Measurements from ENCODE around the gene KRTAP4-3. TPM values are rescaled to one million over a fixed set of nuclear protein-coding genes. Genes with fewer than 3 reads are reported as not detected.
A peak's percentile ranks its signal among the peaks of the same experiment; 100 is the strongest.

Gene KRTAP4-3
- total and polyA plus RNA-seq, 2 of the 8 experiments (the other 6 are each of a cell fraction or from before 2014, with no cell fraction given): not detected

DNA sequence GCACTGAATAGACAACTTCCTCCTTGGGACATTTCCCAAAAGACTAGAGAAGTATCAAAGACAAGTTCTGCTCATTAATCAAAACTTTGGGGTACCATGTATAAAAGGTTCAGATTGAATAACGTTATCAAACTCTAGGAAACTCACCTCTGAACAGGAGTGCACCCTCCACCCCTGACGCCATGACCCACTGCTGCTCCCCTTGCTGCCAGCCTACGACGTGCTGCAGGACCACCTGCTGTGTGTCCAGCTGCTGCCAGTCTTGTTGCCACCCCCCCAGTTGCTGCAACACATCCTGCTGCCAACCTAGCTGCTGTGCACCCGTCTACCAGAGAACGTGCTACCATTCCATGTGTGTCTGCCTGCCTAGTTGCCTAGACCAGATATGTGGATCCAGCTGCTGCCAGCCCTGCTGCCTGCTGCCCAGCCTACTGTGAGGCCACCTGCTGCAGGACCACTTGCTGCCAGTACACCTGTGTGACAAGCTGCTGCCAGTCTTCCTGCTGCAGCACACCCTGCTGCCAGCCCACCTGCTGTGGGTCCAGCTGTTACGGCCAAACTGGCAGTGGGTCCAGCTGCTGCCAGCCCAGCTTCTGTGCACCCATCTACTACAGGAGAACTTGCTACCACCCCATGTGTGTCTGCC is 44.6 kb upstream of the KRTAP4-3 start:
- Histone ChIP-seq H2BK12ac (ENCODE audit: low read depth, low read length) (peak overlapping the region; percentile 23; the same call in 1 of the 2 replicates), H3K56ac (replicated peaks; ENCODE audit: insufficient read length, low read depth, low read length) (no peak overlapping the region), H3K9me3 (ENCODE audit: insufficient read depth in 2 of 2, low read depth in 1 of 2, low read length in 1 of 2) (0 out of 4 replicates have a peak, but pooled peaks cover 0 to under 1% of the 10 kb centered on the region in 2 experiments), H3K23me2 (ENCODE audit: low read depth, low read length) (no peaks in the 10 kb centered on the region), H3K27ac (ENCODE audit: low read depth, low read length) (no peak overlapping the region), H3K36me3 (ENCODE audit: control insufficient read depth in 2 of 4, insufficient read depth in 4 of 4, low read length in 3 of 4) (no peaks in the 10 kb centered on the region), H4K91ac (replicated peaks; ENCODE audit: insufficient read length, low read length) (no peak overlapping the region), H2BK5ac (ENCODE audit: low read depth, low read length) (peak overlapping the region; percentile 67; the same call in 1 of the 2 replicates), H3K23ac (ENCODE audit: insufficient read length) (no peak overlapping the region), H2BK15ac (ENCODE audit: low read length) (no peak overlapping the region; the same call in 1 of the 2 replicates), H3K4ac (replicated peaks; ENCODE audit: insufficient read length, low read depth, low read length) (no peak overlapping the region), H3K4me1 (replicated peaks in 1 of 4; ENCODE audit: control insufficient read depth in 3 of 4, insufficient read depth in 4 of 4, low read length in 3 of 4) (no peaks in the 10 kb centered on the region), H3K4me3 (ENCODE audit: extremely low read depth in 1 of 4, insufficient read depth in 2 of 4, low read depth in 3 of 4, low read length in 4 of 4) (no peak overlapping the region), H3K79me1 (ENCODE audit: low read depth, low read length) (no peaks in the 10 kb centered on the region), H3K27me3 (replicated peaks in 1 of 4; ENCODE audit: control insufficient read depth in 3 of 4, extremely low read depth in 1 of 4, insufficient read depth in 3 of 4, low read length in 3 of 4) (no peaks in the 10 kb centered on the region), H2AK5ac (ENCODE audit: low read depth, low read length) (no peak overlapping the region), H4K8ac (ENCODE audit: extremely low read depth, insufficient read depth, low read length) (peak overlapping the region; percentile 77; the same call in 1 of the 2 replicates), H3K9ac (replicated peaks in 1 of 4; ENCODE audit: extremely low read depth in 1 of 4, low read depth in 3 of 4, low read length in 3 of 4) (0 out of 7 replicates have a peak overlapping the region, but pooled peaks of 1 of the 4 experiments have one; percentile 13), H3K14ac (ENCODE audit: insufficient read length) (no peak overlapping the region), H3K18ac (ENCODE audit: extremely low read depth, low read length) (no peak overlapping the region), H2BK20ac (ENCODE audit: low read length) (no peak overlapping the region), H2AFZ (ENCODE audit: low read length) (no peak overlapping the region), H4K5ac (ENCODE audit: insufficient read length, low read depth, low read length) (no peak overlapping the region), H3K79me2 (ENCODE audit: control insufficient read depth in 1 of 2, insufficient read depth in 2 of 2, low read length in 2 of 2) (no peaks in the 10 kb centered on the region), H3K4me2 (ENCODE audit: insufficient read depth in 1 of 2, low read depth in 2 of 2, low read length in 2 of 2) (no peak overlapping the region), H2BK120ac (replicated peaks; ENCODE audit: low read depth, low read length) (no peak overlapping the region), H4K20me1 (replicated peaks in 1 of 2; ENCODE audit: control insufficient read depth in 1 of 2, insufficient read depth in 2 of 2, low read length in 2 of 2) (no peaks in the 10 kb centered on the region)
- ChIA-PET CTCF (ENCODE audit: partially characterized antibody) (interaction anchor here (0.8 to 1.4 kb wide), 4 partner anchors 13 to 336 kb away, joined by 3 read pairs; no protein-coding TSS in a partner anchor), POLR2A (ENCODE audit: partially characterized antibody) (no interaction called here)
- DNase-seq (ENCODE audit: low read depth in 1 of 2, low spot score in 2 of 2): no peak
- no peak for FAIRE-seq
- WGBS, 2 experiments (ENCODE audit: extremely low coverage in 1 of 2, insufficient coverage in 1 of 2, insufficient read length in 1 of 2, insufficient replicate concordance in 2 of 2, low coverage in 1 of 2, low lambda C conversion rate in 2 of 2, missing lambda C conversion rate in 1 of 2): 85% methylated on average over 7 of the region's 7 CpGs; no CpG with 5 or more reads in 1 of the 2 experiments
- no peak for TF ChIP-seq SRF (IDR thresholded peaks at IDR 0.05; ENCODE audit: low read depth, low read length)
- no peak for TF ChIP-seq CTCF (IDR thresholded peaks at IDR 0.05; ENCODE audit: control extremely low read depth in 1 of 3, insufficient read depth in 1 of 3, low read depth in 1 of 3, low read length in 3 of 3)
- no peak for TF ChIP-seq MAFK (IDR thresholded peaks at IDR 0.05; ENCODE audit: low read depth, low read length)
- TF ChIP-seq KDM5A (IDR thresholded peaks at IDR 0.05; ENCODE audit: low read length): no peak
- TF ChIP-seq TAF1 (IDR thresholded peaks at IDR 0.05; ENCODE audit: low read depth, low read length): no peak
- TF ChIP-seq SUZ12 (IDR thresholded peaks at IDR 0.05; ENCODE audit: low read length): no peak
- TF ChIP-seq SP4 (IDR thresholded peaks at IDR 0.05; ENCODE audit: low read length): no peak
- no peak for TF ChIP-seq SIN3A (conservative IDR thresholded peaks at IDR 0.05 in 1 of 2, IDR thresholded peaks at IDR 0.05 in 1 of 2; ENCODE audit: low read depth in 1 of 2, low read length in 2 of 2)
- no peak for TF ChIP-seq ASH2L (IDR thresholded peaks at IDR 0.05; ENCODE audit: low read length)
- no peak for TF ChIP-seq TBP (IDR thresholded peaks at IDR 0.05; ENCODE audit: low read depth, low read length)
- no peak for TF ChIP-seq GTF2F1 (IDR thresholded peaks at IDR 0.05; ENCODE audit: borderline replicate concordance, low read depth, low read length)

Measured in H1 (cell line).